Tongue (tissue), 2 donors: ENCODE measurements around the gene LRG1. TPM values are rescaled to one million over a fixed set of nuclear protein-coding genes. Genes with fewer than 3 reads are reported as not detected.
"Not testable (repeated sequence)": the region's sequence is repeated elsewhere in the genome, so short reads cannot be mapped to it uniquely, and the experiment has no call there.

ENCODE experiments used
- DNase-seq: peaks from one replicate; pipeline ENCODE4 v3.0.0-alpha.2; 2015
- total RNA-seq: library from RNA; depleted of rRNA; stranded (reverse); fragments of >200 nt; gene quantifications from one replicate; pipeline ENCODE4 v1.2.3, GENCODE V29; 2014

The LRG1 gene
- total RNA-seq, 1 donor from 2014 or later = 1.5 TPM

DNA sequence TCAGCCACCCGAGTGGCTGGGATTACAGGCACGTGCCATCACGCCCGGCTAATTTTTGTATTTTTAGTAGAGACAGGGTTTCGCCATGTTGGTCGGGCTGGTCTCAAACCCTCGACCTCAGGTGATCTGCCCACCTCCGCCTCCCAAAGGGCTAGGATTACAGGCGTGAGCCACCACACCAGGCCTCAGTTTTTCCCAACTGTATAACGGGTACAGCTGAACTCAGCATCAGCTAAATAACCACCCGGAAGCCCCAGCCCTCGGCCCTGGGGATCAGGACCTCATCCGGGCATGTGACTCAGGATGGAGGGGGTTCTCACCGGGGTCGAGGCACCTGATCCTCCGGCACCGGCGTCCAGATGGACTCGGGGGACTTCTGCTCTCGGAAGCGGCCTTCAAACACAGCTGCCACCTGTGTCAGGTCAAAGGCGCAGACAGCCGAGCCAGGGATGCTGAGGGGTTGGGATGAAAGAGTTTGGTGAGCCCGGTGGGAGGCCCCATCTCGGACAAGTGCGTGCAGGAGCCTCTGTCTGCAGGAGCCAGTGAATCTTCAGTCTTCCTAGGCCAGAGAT lies 10.7 kb upstream of the LRG1 start:
- DNase-seq = no peak

DNA sequence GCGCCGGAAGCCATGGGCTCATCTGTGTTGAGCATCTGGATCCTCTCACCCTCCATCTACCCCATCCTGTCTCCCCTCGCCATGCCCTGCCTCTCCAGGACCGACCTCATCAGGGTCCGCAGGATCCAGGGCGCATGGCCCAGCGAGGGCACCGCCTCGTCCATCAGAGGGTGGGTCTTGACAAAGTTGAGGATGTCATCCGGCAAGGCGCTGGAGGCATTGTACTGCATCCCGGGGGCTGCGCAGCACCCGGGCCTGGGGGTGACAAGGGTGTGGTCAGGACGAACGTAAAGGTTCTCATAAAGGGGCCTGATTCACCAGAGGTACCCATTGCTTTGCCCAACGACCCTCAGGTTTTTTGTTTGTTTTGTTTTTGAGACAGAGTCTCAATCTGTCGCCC lies 10.2 kb upstream of the LRG1 start:
- no peak for DNase-seq

DNA sequence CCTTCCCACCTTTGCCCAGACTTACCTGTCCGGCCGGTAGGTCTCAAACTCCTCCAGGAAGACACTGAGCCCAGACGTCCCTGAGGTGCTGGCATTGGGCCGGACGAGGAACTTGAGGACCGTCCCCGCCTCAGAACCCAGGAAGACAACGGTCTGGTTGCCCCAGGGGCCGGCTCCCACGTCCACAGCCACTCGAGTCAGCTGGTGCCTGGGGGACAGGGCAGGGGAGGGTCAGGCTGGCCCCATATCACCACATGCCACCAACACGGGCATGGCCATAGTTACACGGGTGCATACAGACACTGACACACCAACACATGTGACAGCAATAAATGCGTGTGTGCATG lies 8.4 kb upstream of the LRG1 start:
- DNase-seq = no peak

DNA sequence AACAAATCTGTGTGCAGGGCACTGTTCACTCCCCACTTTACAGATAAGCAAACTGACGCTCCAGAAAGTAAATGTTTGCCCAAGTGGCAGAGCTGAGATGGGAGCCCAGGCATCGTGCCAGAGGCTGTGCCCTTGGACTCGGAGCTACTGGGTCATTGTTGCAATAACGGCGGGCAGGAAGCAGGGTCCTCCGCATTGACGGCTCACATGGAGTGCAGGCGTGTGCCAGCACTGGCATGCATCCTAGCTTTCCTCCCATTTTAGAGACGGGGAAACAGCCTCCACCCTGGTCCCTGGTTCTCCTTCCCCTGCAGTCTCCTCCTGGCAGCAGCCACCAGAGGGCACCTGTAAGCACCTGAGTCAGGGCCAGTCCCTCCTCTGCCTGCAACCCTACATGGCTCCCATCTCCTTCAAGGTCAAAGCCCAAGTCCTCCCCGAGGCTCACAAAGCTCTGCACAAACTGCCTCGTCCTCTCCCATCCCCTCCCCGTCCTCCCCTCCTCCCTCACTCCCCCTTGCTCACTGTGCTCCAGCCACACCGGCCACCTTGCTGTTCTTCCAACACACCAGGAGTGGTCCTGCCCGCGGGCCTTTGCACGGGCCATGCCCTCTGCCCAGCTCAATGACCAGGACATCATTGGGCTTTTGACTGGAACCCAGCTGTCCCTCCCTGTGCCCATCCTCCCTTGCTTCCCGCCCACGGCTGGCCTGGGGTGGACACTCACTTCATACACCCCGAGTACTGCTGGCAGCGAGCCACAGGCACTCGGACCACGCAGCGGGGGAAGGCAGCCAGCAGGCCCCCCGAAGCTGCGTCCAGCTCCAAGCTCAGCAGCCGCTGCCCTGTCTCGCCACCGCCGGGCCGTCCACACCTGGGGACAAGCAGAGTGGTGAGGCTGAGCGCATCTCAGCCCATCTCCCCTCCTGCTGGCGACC lies 7.7 kb upstream of the LRG1 start:
- no peak for DNase-seq

DNA sequence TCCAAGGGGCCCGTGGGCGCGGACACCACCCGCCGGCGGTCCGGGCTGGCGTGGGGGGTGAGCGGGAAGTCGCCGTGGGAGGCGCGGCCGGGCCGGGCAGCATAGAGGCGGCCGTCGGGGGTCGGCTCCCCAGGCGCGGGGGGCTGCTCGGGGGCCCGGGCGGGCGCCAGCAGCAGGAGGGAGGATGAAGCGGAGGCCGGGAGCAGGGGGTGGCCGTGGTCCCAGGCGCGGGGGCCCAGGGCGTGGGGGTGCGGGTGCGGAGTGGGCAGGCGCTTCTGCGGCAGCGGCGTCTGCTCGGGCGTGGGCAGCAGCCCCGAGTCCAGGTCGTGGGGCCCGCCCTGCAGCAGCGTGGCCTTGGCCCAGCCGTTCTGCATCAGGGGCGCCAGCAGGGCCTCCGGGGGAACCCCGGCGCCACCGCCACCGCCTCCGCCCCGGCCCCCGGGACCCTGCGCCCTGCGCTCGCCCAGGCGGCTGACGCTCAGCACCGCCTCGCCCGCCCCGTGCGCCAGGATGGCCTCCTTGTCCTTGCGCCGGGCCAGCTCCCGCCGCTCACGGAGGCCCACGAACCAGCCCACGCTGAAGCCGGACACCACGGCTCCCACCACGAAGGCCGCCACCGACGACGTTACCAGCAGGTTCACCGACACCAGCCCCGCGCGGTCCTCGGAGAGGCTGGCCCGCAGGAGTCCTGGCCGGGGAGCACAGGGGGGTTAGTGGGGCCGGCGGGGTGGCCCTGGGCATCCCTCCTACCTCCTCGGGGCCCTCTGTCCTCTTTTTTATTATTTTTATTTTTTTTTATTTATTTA lies 4.2 kb upstream of the LRG1 start:
- no peak for DNase-seq

DNA sequence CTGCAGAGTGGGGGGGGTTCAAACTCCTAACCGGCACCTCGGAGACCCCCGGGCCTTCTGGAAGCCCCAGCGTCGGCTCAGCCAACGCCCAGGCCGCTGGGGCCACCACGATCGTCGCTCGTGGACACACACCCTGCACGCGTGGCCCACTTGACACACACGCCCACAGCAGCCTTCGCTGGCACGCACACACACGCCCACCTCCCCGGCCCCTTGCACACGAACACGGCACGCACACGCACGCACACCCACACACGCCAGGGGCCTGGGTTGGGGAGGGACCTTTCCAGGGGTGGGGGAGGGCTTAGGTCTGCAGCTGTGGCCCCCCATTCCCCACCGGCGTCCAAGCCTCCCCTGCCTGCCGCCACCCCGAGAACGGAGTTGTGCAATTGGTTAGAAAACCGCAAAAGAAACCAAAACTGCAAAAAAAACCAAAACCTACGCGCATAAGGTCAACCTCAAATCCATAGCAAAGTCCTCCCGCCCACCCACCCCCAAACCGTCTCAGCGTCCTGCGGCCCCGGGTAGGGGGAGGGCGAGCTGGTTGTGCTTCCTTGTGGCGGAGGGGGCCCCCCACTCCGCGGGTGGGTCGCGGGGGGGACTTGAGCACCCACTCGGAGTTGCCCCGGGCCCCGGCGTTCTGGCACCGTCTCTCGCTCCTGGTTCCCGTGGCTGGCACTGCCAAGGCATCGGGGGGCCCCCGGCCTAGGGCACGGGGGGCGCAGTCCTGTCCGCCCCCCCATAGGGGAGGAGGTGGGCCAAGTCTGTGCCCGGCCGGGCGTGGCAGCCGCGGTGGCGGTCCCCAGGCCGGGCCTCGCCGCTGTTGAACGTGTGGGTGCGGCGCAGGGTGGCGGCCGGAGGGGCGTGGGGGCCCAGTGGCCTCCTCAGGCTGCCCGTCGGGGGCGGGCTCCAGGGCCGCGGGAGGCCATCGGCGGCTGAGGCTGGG lies 3.3 kb upstream of the LRG1 start:
- DNase-seq = no peak

DNA sequence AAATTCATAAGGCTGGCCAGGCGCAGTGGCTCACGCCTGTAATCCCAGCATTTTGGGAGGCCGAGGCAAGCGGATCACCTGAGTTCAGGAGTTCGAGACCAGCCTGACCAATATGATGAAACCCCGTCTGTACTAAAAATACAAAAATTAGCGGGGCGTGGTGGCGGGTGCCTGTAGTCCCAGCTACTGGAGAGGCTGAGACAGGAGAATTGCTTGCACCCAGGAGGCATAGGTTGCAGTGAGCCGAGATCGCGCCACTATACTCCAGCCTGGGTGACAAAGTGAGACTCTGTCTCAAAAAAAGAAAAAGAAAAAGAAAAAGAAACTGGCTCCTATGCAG lies 1.9 kb upstream of the LRG1 start:
- not testable (repeated sequence) for DNase-seq

DNA sequence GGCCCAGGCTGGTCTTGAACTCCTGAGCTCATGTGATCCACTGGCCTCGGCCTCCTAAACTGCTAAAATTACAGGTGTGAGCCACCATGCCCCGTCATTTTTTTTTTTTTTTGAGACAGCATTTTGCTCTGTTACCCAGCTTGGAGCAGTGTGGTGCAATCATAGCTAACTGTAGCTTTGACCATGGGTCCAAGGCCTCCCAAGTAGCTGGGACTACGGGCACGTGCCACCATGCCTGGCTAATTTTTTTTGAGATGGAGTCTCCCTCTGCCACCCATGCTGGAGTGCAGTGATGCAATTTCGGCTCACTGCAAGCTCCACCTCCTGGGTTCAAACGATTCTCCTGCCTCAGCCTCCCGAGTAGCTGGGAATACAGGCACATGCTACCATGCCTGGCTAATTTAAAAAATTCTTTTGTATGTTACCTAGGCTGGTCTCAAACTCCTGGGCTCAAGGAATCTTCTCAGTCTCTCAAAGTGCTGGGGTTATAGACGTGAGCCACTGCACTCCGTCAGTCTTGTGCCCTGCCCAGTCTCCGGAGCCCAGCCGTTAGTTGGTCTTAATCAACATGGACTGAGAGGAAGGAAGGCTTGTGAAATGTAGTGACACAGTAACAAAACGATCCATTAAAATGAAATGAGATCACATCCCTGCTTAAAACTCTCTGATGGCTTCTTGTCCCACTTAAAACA lies 1.4 kb upstream of the LRG1 start:
- no peak for DNase-seq

DNA sequence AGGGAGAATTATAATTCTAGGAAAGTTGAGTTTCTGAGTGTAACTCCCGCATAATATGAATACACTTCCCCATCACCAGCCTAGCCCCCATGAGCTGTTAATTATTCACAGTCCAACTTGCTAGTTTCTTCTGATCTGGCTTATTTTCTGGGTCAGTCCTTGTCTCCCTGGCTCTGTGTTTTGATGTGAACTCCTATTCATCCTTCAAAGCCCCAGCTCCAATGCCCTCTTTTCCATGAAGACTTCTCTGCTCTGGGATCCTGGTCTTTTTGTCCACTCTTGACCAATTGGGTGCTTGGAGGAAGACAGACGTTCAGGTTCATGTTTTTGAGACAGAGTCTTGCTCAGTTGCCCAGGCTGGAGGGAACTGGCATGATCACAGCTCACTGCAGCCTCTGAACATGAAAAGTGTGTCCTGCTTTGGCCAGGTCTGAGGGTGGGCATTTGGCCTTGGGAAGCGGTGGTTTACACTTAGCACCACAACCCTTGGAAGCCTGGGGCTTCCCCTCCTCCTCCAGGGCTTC lies 605 bp downstream of the LRG1 start:
- DNase-seq = no peak

DNA sequence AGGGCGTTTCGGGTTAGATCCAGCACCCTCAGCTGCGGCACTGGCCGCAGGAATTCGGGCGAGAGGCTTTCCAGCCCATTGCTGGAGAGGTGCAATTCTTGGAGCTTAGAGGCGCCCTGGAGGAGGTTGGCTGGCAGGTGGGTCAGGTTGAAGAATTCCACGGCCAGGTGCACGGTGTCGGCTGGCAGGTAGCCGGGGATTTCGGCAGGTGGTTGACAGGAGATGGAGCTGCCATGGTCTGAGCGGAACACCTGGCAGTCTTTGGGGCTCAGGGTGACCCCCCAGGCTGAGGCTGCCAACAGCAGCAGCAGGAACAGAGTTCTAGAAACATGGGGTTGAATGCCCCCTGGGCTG lies 1.3 kb downstream of the LRG1 start:
- DNase-seq = no peak

DNA sequence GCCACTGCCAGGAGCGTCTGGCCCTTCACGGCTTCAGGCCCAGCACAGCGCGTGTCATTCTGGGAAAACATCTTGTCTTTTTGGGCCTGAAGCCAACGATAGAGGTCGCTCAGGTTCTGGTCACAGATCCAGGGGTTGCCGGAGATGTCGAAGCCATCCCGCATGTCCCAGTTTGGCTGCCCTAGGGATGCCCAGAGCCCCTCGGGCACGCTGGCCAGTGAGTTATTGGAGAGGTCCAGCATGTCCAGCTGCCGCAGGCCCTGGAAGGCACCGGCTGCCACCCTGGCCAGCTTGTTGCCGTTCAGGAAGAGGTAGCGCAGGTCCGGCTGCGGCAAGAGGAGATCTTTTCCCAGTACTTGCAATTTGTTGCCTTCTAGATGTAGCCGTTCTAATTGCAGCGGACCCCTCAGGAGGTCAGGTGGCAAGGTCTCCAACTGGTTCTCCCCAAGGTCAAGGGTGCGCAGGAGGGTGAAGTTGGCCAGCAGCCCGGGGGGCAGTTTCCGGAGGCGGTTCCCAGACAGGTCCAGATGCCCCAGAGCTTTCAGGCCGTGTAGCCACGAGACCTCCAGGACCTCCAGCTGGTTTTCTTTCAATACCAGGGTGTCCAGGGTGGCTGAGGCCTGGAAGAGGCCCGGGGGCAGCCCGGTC lies 1.8 kb downstream of the LRG1 start:
- no peak for DNase-seq

DNA sequence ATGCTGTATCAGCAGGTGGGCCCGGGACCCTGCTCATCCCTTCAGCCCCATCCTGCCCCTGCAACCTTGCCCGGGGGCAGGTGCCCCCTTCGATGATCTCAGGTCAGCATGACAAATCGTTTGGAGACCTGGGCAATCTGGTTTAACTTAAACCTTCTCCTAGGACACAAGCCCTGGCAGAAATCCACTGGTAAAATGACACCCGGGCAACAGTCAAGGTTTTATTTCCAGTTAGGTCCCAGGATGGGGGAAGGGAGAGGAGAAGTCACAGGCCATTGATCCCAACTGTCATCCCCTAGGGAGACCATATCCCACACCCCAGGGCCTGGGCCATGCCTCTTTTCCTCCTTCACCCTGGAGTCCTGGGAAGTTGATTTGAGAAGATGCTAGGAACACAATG lies 3.0 kb downstream of the LRG1 start:
- DNase-seq = no peak

DNA sequence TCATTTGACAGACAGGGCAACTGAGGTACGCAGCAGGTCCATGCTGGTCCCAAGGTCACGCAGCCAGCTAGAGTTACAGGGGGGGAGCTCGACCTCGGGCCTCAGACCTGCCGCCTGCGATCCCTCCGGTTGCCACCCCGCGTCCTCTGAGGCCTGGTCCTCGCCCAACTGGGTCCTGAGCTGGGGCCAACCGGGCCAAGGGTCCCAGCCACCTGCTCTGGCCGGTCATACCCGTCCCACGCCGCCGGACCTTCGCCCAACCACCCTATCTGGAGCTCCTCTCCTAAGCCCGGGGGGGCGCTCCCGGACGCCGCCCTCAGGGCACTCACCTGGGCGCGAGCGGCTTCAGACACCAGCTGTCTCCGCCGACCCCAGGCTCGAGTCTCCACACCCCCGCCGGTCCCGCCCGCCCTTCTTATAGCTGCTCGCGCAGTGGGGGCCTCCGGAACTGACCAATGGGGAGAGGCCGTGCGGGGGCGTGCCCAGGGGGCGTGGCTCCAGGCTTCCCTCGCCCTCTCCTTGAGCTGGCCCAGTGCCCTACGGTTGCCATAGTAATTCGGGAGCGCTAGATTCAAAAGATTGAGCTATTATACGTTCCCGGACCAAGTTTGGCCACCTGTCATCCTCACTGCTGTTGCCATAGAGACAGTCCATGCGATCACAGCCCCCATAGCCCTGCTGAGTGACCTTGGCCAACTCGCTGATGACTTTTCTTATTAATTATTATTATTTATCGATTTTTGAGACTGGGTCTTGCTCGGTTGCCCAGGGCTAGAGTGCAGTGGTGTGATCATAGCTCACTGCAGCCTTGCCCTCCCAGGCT lies 4.8 kb downstream of the LRG1 start, which contains the start of gene PLIN5:
Gene PLIN5 (minus strand): TSS at position 389 of the 823 bp plus-strand sequence. CDS start 1,150 bp downstream, outside the sequence.
- DNase-seq = peak; percentile 92

DNA sequence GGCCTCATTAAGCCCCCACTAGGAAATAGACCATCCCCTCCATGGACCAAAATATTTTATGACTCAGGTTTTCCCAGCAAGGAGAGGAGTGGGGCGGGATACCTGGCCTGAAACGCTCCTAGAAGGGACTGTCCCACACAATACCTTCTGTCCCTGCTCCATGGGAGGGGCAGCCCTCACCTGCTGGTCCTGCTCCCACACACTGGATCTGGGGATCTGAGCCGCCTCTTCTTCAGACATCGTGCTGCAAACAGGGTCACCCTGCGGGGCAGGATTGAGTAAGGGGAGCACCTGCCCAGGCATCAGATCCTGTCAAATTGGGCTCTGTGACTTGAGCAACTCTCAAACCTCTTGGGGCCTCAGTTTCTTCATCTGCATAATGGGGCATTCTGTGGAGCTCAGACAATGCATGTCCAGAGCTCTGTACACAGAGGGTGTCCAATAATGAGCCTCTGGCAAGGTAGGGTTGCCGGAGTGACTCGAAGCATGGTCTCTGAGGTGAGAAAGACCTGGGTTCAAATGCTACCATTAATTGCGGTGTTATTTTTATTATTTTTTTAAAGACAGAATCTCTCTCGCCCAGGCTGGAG lies 5.9 kb downstream of the LRG1 start:
- no peak for DNase-seq

DNA sequence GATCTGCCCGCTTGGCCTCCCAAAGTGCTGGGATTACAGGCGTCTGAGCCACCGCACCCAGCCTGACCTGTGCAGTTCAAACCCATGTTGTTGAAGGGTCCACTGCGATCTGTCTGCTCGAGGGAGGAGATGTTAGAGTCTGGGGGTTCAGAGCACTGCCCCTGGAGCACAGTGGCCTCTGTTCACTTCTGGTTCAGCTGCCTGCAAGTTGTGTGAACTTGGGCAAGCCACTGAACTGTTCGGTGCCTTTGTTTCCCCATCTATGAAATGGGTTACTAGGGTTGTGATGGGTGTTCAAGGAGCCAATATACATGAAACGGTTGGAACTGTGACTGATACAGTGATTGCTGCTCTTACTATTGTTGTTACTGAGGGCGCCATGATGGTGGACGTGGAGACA lies 6.5 kb downstream of the LRG1 start:
- DNase-seq = no peak

DNA sequence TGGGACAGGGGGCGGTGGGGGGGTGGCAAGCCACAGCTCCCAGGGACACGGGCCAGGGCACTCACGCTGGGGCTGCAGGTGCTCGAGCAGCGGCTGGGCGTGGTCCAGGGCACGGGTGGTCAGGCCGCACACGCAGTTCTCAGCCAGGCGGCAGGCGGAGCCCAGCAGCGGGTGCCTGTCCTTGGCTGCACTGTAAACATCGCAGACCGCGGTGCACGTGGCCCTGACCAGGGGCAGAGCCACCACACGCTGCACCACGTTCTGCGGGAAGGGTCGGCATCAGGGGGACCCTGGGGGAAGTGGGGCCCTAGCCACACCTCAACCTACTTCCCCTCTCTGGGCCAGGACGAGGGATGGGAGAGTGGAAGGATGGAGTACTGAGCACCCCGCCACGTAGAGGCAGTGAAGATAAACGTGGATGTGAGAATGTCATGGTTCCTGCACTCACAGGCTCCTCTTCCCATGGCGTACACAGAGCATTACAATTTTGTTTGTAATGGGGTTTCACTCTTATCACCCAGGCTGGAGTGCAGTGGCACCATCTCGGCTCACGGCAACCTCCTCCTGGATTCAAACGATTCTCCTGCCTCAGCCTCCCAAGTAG lies 8.2 kb downstream of the LRG1 start:
- DNase-seq = no peak

DNA sequence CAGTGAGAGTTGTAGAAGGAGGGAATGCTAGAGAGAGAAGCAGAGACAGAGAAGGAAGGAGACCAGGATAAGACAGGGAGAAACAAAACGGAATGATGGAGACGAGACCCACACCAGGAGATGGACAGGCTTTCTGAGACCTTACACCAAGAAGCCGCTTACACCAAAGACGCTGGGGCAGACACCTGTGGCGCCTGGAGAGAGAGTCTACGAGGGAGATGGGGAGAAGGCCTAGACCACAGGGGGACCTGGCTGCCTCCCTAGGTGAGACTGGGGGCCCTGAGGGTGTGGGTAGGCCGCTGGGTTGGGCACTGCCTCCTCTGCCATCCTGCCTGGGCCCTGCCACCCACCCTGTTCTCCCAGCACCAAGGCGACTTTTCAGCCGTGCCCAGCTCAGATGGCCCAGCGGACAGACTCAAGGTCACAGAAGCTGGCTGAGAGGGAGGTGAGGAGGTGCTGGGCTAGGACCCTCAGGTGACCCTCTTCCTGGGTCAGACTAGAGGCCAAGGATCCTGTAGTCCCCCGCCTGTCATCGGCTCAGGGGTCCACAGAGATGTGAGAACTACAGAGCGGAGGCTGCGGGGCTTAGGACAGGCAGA lies 9.8 kb downstream of the LRG1 start:
- DNase-seq = no peak

DNA sequence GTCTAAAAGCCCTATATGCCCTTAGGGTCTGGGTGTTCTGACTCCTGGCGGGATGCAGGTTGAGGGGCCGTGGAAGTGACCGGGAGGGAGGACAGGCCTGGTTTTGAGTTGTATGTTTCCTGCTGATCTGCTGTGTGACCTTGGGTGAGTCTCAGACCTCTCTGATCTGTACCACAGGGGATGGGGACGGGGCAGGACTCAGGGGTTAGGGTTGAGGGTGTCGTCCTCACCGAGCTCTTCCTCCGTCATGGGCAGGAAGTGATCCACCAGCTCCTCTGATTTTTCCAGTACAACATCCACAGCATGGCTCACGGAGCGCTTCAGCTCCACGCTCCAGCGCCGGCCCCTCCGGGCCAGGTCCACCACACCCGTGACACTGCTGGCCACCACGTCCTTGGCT lies 11.0 kb downstream of the LRG1 start:
- DNase-seq = no peak

DNA sequence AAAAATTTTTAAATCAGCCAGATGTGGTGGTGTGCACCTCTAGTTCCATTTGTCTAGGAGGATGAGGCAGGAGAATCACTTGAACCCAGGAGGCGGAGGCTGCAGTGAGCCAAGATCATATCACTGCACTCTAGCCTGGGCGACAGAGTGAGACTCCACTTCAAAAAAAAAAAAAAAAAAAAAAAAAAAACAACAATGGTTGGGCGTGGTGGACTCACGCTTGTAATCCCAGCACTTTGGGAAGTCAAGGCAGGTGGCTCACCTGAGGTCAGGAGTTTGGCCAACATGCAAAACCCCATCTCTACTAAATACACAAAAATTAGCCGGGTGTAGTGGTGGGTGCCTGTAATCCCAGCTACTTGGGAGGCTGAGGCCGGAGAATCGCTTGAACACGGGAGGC lies 12.5 kb downstream of the LRG1 start:
- not testable (repeated sequence) for DNase-seq
